ENCODE results near the gene DUS3L. TPM values are rescaled to one million over a fixed set of nuclear protein-coding genes. Genes with fewer than 3 reads are reported as not detected.
"Not testable (repeated sequence)": the region's sequence is repeated elsewhere in the genome, so short reads cannot be mapped to it uniquely, and the experiment has no call there.

The DUS3L gene
- total RNA-seq, 1 donor from 2014 or later, result 42.6 TPM

DNA sequence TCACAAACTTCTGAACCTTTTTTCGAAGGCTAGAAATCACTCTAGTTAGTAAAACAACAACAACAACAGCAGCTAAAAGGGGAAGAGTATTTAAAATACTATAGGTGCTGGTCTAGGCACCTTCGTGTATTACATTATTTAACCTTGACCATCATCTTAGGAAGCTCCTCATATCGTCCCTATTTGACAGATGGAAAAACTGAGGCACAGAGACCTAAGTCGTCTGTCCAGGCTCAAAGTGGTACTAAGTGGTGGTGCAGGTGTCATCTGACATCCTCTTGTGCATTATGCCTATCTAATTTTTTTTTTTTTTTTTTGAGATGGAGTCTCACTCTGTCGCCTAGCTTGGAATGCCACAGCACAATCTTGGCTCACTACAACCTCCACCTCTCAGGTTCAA lies 41.5 kb downstream of the DUS3L start:
- TF ChIP-seq, protein P1, sequence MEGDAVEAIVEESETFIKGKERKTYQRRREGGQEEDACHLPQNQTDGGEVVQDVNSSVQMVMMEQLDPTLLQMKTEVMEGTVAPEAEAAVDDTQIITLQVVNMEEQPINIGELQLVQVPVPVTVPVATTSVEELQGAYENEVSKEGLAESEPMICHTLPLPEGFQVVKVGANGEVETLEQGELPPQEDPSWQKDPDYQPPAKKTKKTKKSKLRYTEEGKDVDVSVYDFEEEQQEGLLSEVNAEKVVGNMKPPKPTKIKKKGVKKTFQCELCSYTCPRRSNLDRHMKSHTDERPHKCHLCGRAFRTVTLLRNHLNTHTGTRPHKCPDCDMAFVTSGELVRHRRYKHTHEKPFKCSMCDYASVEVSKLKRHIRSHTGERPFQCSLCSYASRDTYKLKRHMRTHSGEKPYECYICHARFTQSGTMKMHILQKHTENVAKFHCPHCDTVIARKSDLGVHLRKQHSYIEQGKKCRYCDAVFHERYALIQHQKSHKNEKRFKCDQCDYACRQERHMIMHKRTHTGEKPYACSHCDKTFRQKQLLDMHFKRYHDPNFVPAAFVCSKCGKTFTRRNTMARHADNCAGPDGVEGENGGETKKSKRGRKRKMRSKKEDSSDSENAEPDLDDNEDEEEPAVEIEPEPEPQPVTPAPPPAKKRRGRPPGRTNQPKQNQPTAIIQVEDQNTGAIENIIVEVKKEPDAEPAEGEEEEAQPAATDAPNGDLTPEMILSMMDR (IDR thresholded peaks at IDR 0.05; ENCODE audit: unreplicated experiment), result no peak
- H3K27me3 Mint-ChIP-seq, result peaks cover 13% of the 10 kb centered on the region
- H3K4me1 Mint-ChIP-seq (ENCODE audit: low read depth), result no peaks in the 10 kb centered on the region
- no peaks in the 10 kb centered on the region for H3K36me3 Mint-ChIP-seq (ENCODE audit: insufficient read depth)
- no peak overlapping the region for H3K4me3 Mint-ChIP-seq (ENCODE audit: low read depth)
- no peak overlapping the region for H3K27ac Mint-ChIP-seq
- no peaks in the 10 kb centered on the region for H3K9me3 Mint-ChIP-seq (ENCODE audit: low read depth)
- DNase-seq (ENCODE audit: low spot score, unreplicated experiment), result no peak

DNA sequence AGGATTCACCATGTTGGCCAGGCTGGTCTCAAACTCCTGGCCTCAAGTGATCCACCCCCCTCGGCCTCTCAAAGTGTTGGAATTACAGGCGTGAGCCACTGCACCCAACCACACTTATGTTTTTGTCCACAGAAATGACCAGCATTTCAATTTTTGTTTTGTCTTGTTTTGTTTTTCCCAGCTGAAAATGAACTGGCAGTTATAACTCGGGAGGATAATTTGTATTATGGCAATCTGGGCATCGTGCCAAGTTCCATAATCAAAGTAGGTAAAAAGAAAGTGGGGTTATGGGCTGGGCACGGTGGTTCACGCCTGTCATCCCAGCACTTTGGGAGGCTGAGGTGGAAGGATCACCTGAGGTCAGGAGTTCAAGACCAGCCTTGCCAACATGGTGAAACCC lies 42.0 kb downstream of the DUS3L start:
- not testable (repeated sequence) for H3K27ac Mint-ChIP-seq; H3K9me3 Mint-ChIP-seq (ENCODE audit: low read depth); DNase-seq (ENCODE audit: low spot score, unreplicated experiment); H3K36me3 Mint-ChIP-seq (ENCODE audit: insufficient read depth); H3K4me1 Mint-ChIP-seq (ENCODE audit: low read depth); H3K4me3 Mint-ChIP-seq (ENCODE audit: low read depth)
- H3K27me3 Mint-ChIP-seq, result peaks cover 11% of the 10 kb centered on the region

DNA sequence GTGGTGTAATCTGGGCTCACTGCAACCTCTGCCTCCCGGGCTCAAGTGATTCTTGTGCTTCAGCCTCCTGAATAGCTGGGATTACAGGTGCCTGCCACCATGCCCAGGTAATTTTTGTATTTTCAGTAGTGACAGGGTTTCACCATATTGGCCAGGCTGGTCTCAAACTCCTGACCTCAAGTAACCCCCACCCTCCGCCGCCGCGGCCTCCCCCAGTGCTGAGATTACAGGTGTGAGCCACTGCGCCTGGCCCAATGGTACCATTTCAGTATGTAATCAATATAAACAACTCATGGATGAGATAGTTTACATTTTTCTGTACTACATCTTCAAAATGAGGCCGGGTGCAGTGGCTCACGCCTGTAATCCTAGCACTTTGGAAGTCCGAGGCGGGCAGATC lies 46.0 kb downstream of the DUS3L start:
- H3K9me3 Mint-ChIP-seq (ENCODE audit: low read depth); H3K27ac Mint-ChIP-seq; DNase-seq (ENCODE audit: low spot score, unreplicated experiment); H3K4me1 Mint-ChIP-seq (ENCODE audit: low read depth); H3K4me3 Mint-ChIP-seq (ENCODE audit: low read depth); H3K36me3 Mint-ChIP-seq (ENCODE audit: insufficient read depth): not testable (repeated sequence)
- H3K27me3 Mint-ChIP-seq, result peaks cover 14% of the 10 kb centered on the region

DNA sequence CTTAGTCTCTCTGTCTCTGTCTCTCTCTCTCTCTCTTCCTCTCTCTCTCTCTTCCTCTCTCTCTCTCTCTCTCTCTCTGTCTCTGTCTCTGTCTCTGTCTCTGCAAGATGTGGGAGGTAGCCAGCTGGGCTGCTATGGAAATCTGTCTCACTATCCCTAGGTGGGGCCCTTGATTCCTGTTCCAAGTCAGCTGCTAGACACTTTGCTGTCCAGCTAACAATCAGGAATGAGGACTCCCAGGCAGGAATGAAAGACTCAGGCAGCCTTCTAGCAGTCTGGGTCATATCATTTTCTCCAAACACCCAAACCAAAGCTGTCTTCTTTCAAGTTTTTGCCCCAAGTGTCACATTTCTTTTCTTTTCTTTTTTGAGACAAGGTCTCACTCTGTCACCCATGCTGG lies 47.3 kb downstream of the DUS3L start:
- Mint-ChIP-seq H3K9me3 (ENCODE audit: low read depth) (no peaks in the 10 kb centered on the region), H3K27ac (no peak overlapping the region), H3K4me1 (ENCODE audit: low read depth) (no peaks in the 10 kb centered on the region), H3K27me3 (peaks cover 14% of the 10 kb centered on the region), H3K4me3 (ENCODE audit: low read depth) (no peak overlapping the region), H3K36me3 (ENCODE audit: insufficient read depth) (no peaks in the 10 kb centered on the region)
- DNase-seq (ENCODE audit: low spot score, unreplicated experiment), result no peak
- TF ChIP-seq, protein P1 (IDR thresholded peaks at IDR 0.05; ENCODE audit: unreplicated experiment), result no peak

DNA sequence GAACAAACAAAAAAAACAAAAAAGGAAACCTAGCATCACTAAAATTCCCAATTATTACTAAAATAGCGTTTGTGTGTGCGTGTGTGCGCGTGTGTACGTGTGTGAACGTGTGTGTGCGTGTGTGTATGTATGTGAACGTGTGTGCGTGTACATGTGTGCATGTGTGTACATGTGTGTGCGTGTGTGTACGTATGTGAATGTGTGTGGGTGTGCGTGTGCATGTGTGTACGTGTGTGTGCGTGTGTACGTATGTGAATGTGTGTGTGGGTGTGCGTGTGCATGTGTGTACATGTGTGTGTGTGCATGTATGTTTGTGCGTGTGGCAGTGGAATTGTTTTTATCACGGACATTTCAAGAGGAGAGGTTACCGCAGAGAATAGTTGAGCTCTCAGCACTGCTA lies 48.9 kb downstream of the DUS3L start:
- no peak for DNase-seq (ENCODE audit: low spot score, unreplicated experiment)
- H3K9me3 Mint-ChIP-seq (ENCODE audit: low read depth), result no peaks in the 10 kb centered on the region
- no peaks in the 10 kb centered on the region for H3K36me3 Mint-ChIP-seq (ENCODE audit: insufficient read depth)
- H3K4me1 Mint-ChIP-seq (ENCODE audit: low read depth), result no peaks in the 10 kb centered on the region
- H3K27me3 Mint-ChIP-seq, result peaks cover 14% of the 10 kb centered on the region
- TF ChIP-seq, protein P1 (IDR thresholded peaks at IDR 0.05; ENCODE audit: unreplicated experiment), result no peak
- no peak overlapping the region for H3K27ac Mint-ChIP-seq
- no peak overlapping the region for H3K4me3 Mint-ChIP-seq (ENCODE audit: low read depth)

DNA sequence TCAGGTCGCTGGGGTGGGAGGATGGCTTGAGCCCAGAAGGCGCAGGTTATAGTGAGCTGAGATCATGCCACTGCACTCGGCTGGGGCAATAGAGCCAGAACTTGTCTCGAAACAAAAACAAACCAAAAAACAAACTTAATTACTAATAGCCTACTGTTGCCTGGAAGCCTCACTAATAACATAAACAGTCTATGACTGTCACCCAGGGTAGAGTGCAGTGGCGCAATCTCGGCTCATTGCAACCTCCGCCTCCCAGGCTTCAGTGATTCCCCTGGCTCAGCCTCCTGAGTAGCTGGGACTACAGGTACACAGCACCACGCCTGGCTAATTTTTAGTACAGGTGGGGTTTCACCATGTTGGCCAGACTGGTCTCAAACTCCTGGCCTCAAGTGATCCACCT lies 52.5 kb downstream of the DUS3L start:
- H3K4me1 Mint-ChIP-seq (ENCODE audit: low read depth), result no peaks in the 10 kb centered on the region
- H3K9me3 Mint-ChIP-seq (ENCODE audit: low read depth), result no peaks in the 10 kb centered on the region
- DNase-seq (ENCODE audit: low spot score, unreplicated experiment), result no peak
- TF ChIP-seq, protein P1 (IDR thresholded peaks at IDR 0.05; ENCODE audit: unreplicated experiment), result no peak
- no peak overlapping the region for H3K4me3 Mint-ChIP-seq (ENCODE audit: low read depth)
- H3K27ac Mint-ChIP-seq, result no peak overlapping the region
- H3K36me3 Mint-ChIP-seq (ENCODE audit: insufficient read depth), result no peaks in the 10 kb centered on the region
- peaks cover 16% of the 10 kb centered on the region for H3K27me3 Mint-ChIP-seq

Other genes with a start within 250 kb of the DUS3L start
- gene TINCR, start 223.2 kb downstream of the DUS3L start, total RNA-seq, result 0.60 and 1.0 TPM in 2 replicates
- gene SAFB2, start 168.4 kb downstream of the DUS3L start, total RNA-seq, result 95.4 and 107 TPM in 2 replicates
- gene SAFB, start 168.1 kb downstream of the DUS3L start, total RNA-seq, result 151 and 169 TPM in 2 replicates
- gene MICOS13, start 110.6 kb downstream of the DUS3L start, total RNA-seq, result 28.1 and 29.7 TPM in 2 replicates
- 20.1 and 21.1 TPM in 2 replicates for gene HSD11B1L, start 110.1 kb downstream of the DUS3L start, total RNA-seq
- gene RPL36, start 100.9 kb downstream of the DUS3L start, total RNA-seq, result 720 and 727 TPM in 2 replicates
- gene LONP1, start 71.0 kb downstream of the DUS3L start, total RNA-seq, result 56.1 and 61.7 TPM in 2 replicates
- gene CATSPERD, start 70.5 kb downstream of the DUS3L start, total RNA-seq, result not detected in 2 replicates
- 5.8 and 5.9 TPM in 2 replicates for gene PRR22, start 6.4 kb downstream of the DUS3L start, total RNA-seq
- 1.9 and 2.1 TPM in 2 replicates for gene NRTN, start 13.9 kb upstream of the DUS3L start, total RNA-seq
- gene FUT6, start 48.5 kb upstream of the DUS3L start, total RNA-seq, result not detected in 2 replicates
- gene FUT3, start 60.3 kb upstream of the DUS3L start, total RNA-seq, result not detected in 2 replicates
- not detected in 2 replicates for gene FUT5, start 79.4 kb upstream of the DUS3L start, total RNA-seq
- gene NDUFA11, start 112.6 kb upstream of the DUS3L start, total RNA-seq, result 210 and 217 TPM in 2 replicates
- gene VMAC, start 113.7 kb upstream of the DUS3L start, total RNA-seq, result 13.9 and 15.2 TPM in 2 replicates
- 22.1 and 22.5 TPM in 2 replicates for gene CAPS, start 123.1 kb upstream of the DUS3L start, total RNA-seq
- 99.9 and 106 TPM in 2 replicates for gene RANBP3, start 187.0 kb upstream of the DUS3L start, total RNA-seq

Measured in progenitor cell of endocrine pancreas (in vitro differentiated cells).